Stimulated activated CD8-positive, alpha-beta memory T cell treated with anti-CD3 and anti-CD28 coated beads, Interleukin-7, amount 100 ng/mL, for 24 hours (primary cell): ENCODE measurements around the gene ALG1L2.
"Not testable (repeated sequence)": the region's sequence is repeated elsewhere in the genome, so short reads cannot be mapped to it uniquely, and the experiment has no call there.

Experiments
- DNase-seq: peaks from one replicate; pipeline ENCODE4 v3.0.0-alpha.2; 2020; ENCODE audit warnings: low read depth

Gene ALG1L2

GRCh38 chr3:130081351-130081881 is at the start of gene ALG1L2:
Gene ALG1L2 (plus strand): TSS chr3:130081831. CDS start chr3:130082017, 186 bp downstream.
- DNase-seq = no peak

- DNase-seq = not testable (repeated sequence)
Measured at GRCh38 chr3:130037126-130037815, 44.4 kb upstream of the ALG1L2 start.

- DNase-seq = not testable (repeated sequence)
Measured at GRCh38 chr3:130042736-130043135, 38.9 kb upstream of the ALG1L2 start.

GRCh38 chr3:130043658-130044057 is 38.0 kb upstream of the ALG1L2 start:
- DNase-seq = not testable (repeated sequence)

- no peak for DNase-seq
Measured at GRCh38 chr3:130044370-130044769, 37.3 kb upstream of the ALG1L2 start.

GRCh38 chr3:130048726-130049125 is 32.9 kb upstream of the ALG1L2 start:
- no peak for DNase-seq

- not testable (repeated sequence) for DNase-seq
Measured at GRCh38 chr3:130052366-130052765, 29.3 kb upstream of the ALG1L2 start.

- DNase-seq = not testable (repeated sequence)
Measured at GRCh38 chr3:130052965-130053364, 28.7 kb upstream of the ALG1L2 start.

GRCh38 chr3:130057536-130058266 is 23.9 kb upstream of the ALG1L2 start:
- DNase-seq = not testable (repeated sequence)

- not testable (repeated sequence) for DNase-seq
Measured at GRCh38 chr3:130058267-130058657, 23.4 kb upstream of the ALG1L2 start.

GRCh38 chr3:130058716-130059115 is 22.9 kb upstream of the ALG1L2 start:
- not testable (repeated sequence) for DNase-seq

- DNase-seq = not testable (repeated sequence)
Measured at GRCh38 chr3:130059162-130059561, 22.5 kb upstream of the ALG1L2 start.

GRCh38 chr3:130073582-130073981 is 8.0 kb upstream of the ALG1L2 start:
- no peak for DNase-seq

- no peak for DNase-seq
Measured at GRCh38 chr3:130077636-130078035, 4.0 kb upstream of the ALG1L2 start.

GRCh38 chr3:130083363-130084090 is 1.9 kb downstream of the ALG1L2 start:
- not testable (repeated sequence) for DNase-seq

GRCh38 chr3:130084436-130084980 is 2.9 kb downstream of the ALG1L2 start:
- no peak for DNase-seq

GRCh38 chr3:130085881-130086280 is 4.2 kb downstream of the ALG1L2 start:
- DNase-seq = no peak

- DNase-seq = not testable (repeated sequence)
Measured at GRCh38 chr3:130086628-130087027, 5.0 kb downstream of the ALG1L2 start.

GRCh38 chr3:130088061-130088460 is 6.4 kb downstream of the ALG1L2 start:
- DNase-seq = no peak

- not testable (repeated sequence) for DNase-seq
Measured at GRCh38 chr3:130090681-130091080, 9.1 kb downstream of the ALG1L2 start.

- DNase-seq = no peak
Measured at GRCh38 chr3:130091958-130092357, 10.3 kb downstream of the ALG1L2 start.

- no peak for DNase-seq
Measured at GRCh38 chr3:130093741-130094391, 12.2 kb downstream of the ALG1L2 start.
